ENCODE results near the gene RBM18.

The RBM18 gene, protein sequence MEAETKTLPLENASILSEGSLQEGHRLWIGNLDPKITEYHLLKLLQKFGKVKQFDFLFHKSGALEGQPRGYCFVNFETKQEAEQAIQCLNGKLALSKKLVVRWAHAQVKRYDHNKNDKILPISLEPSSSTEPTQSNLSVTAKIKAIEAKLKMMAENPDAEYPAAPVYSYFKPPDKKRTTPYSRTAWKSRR

DNA sequence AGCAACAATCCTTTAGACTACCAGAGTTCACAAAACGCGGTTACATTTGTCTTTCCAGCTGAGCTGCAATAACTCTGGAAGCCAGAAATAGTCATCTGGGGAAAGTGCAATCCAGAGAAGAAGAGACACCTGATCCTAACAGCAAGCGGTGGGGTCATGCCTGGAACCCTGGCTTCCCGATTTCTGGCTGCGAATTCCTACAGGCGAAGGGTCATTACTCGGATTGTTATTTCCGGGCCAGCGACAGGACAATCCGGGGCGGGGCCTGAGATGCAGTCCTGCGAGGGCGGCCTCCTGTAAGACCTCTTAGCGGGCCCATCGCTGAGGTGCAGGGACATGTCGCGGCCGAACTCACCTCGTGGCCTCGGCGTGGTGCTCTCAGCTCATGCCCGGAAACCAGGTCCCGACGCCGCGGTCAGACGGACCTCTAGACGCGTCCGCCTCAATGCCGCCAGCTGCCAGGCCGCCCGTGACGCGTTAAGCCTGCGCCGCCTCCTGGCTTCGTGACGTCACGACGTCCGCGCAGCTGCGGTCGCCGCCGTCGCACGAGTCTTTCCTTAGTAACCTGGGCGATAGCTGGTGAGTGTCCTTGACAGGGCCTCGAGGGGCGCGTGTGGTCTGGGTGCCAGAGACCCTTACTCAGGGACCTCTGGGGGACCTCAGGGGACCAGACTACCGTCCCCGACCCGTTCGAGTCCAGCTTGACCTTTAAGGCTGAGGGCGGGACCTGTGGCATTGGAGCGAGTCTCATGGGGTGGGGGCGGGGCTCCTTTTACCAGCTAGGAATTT lies at the start of gene RBM18, which contains the start of gene MRRF:
Gene RBM18 (minus strand): TSS at position 481 of the 789 bp plus-strand sequence. CDS start 3,348 bp downstream, outside the sequence.
Gene MRRF (plus strand): TSS at position 523 of the 789 bp plus-strand sequence. CDS start 6,010 bp downstream, outside the sequence.
- DNase-seq = peak; percentile 34

DNA sequence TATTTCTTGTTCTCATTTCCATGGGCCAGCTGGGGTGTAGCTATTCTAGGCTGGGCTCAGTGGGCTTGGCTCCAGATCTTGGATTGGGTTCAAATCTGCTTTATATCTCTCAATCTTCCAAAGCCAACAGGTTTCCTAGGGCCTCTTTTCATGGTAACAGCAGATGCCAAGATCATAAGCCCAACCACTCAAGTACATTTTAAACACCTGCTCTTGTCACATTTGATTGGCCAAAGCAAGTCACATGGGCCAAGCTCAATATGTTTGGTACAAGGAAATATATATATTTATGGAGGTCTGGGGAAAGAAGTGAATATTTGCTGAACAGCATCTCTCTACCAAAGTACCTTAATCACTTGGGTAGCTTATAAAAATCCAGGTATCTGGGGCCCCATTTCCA lies 49.5 kb upstream of the RBM18 start:
- no peak for DNase-seq

DNA sequence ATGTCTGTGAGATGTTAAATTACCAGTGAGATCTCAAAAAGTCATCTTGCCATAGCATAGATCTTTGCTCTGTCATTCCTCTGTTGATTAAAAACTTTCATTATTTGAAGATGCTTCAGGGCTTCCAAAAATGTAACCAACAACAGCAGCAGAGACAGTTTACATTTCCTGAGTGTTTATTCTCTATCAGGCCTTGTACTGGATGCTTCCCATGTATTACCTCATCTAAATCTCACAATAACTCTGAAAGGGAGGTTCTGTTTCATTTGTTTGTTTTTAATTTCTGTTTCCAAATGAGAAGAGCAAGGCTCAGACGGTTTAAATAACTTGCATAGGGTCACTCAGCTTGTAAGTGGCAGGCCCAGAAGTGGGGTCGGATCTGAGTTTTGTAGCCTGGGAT lies 45.2 kb upstream of the RBM18 start:
- DNase-seq = no peak

GRCh38 chr9:122307925-122308324 lies 43.3 kb upstream of the RBM18 start:
- no peak for DNase-seq

DNA sequence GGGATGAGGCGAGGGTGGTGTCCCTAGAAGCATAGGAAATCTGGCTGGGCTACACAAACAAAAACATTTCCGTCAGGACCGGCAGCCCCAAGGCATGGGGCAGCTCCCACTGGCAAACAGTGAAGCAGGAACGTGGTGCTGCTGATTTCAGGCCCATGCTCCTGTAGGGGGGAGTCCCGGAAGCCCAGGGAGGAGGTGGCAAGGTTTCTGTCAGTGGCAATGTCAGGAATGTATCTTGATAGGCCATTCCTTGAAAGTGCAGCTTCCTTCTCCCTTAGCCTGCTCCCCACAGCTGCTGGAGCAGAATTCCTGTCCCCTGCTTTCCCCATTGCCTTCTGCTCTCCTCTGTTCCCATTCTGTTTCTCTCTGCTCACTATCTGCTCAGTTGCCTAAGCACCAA lies 42.4 kb upstream of the RBM18 start:
- DNase-seq = no peak

GRCh38 chr9:122302237-122303093 lies 37.8 kb upstream of the RBM18 start:
- no peak for DNase-seq

DNA sequence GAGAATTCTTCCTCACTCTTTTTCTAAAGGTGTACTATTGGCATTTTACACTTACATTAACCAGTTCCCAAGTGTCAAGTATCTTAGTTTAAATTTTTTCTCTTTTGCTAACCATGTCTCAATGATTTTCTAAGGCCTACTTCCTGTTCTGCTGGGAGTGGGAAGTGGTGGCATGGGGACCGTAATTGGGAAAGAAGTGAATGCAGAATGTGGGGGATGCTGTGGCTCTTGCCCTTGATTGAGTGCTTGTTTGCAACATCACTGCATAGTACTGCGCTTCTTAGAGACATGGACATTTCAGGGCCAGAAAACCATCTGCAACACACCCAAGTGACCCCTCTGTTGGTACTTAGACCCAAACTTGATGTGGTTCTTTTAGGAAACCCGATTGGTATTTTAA lies 32.9 kb upstream of the RBM18 start:
- DNase-seq = no peak

DNA sequence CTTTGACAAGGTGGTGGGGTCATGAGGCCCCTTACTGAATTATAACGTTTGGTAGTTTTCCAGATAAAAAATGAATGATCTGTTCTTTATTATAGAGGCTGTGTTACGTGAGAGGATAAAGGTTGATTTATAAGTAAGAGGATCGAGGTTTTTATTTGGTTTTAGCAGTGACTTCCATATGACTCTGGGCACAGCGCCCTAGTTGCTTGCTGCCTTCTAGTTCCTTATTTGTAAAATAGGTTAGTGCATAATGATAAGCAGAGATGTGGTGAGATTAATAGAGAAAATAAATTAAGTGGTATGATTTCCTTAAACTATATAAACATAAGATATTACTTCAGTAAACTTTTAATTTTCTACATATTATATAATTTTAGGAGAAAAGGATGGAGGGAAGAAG lies 29.9 kb upstream of the RBM18 start:
- no peak for DNase-seq

- no peak for DNase-seq
Measured at GRCh38 chr9:122291458-122291857, 26.8 kb upstream of the RBM18 start.

DNA sequence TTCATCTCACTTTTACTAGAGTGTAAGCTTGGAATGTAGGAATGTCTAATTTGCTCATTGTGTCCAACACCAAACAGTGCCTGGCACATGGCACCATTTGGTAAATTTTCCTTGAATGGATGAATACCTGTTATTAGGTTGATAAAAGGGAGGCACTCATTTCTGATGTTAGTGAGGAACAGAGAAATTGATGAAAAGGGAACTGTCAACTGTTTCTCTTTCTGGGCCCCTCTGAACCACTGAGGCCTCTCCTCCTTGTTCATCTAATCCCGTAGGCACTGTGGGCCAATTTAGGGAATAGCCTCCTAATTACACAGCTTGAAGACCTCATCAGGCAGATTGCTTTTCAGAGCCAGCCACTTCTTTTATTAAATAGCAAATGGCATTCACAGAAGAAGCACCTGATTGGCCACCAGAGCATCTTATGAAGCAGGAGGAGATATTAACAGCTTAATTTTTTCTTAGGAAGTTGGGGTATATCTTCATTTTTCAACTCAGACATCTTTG lies 22.6 kb upstream of the RBM18 start:
- DNase-seq = no peak

GRCh38 chr9:122286764-122287163 lies 22.1 kb upstream of the RBM18 start:
- no peak for DNase-seq

DNA sequence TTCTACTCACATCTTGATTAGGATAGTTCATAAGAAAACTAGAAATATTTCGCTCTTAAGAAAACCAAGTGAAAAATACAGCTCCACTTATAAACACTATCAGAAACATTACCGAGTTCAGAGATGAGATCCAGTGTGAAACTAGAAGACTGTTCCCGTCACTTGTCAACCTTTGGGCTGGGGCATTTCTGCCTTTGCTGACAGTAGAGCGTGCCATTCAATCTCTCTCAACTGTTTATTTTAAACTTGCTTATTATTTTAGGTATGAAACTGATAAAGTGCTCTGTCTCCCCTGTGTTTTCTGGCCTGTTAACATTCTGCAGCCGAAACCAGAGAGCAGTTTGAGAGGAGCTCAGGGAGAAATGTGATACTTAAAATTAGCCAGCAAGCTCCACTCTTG lies 16.7 kb upstream of the RBM18 start:
- no peak for DNase-seq

DNA sequence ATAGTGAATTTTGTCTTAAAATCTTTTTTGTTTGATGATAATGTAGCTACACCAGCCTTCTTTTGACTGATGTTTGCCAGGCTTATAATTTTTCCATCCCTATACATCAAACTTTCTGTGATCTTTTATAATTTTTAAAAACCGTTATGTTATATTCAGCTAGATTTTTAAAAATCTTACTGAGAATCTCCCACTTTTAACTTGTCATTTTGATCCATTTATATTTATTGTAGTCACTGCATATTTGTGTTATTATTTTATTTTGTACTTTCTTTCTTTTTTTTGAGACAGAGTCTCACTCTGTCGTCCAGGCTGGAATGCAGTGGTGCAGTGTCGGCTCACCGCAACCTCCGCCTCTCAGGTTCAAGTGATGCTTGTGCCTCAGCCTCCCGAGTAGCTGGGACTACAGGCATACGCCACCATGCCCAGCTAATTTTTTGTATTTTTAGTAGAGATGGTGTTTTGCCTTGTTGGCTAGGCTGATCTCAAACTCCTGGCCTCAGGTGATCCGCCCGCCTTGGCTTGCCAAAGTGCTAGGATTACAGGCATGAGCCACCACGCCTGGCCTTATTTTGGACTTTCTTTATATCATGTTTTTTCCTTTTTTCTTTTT lies 12.8 kb upstream of the RBM18 start:
- DNase-seq = no peak

GRCh38 chr9:122276096-122276495 lies 11.5 kb upstream of the RBM18 start:
- DNase-seq = no peak

- DNase-seq = no peak
Measured at GRCh38 chr9:122274055-122274454, 9.4 kb upstream of the RBM18 start.

DNA sequence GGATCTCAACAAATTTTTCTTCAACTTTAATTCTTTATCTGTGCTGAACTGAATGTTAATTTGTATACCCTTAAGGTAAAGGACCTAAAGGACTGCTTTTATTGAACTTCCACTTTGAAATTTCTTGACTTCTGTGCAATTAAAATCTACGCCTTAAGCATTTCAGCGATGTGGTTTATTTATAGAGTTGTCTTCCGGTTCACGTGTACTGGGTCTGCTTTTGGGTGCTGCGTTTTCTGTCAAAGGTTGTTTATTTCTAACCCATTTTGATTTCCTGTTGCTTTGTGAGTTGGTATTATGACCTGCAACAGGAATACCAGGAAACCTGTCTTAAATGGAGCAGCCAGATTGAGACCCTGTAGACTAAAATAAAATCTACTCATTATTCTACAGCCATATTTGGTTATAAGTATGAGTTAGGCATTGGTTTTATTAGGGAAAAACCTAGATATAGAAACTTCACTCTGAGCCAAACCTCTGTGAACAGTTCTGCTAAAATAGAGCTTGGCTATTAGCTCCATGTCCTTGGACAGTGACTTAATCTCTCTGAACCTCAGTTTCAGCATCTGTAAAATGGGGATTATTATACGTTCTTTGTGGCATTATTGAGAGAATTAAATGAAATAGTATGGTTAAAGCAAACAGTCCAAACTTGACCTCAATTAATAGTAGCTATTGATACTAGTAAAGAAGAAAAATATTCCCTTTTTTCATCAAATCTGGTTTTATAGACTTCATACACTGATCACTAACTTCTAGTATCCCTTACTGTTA lies 3.6 kb upstream of the RBM18 start:
- no peak for DNase-seq

- DNase-seq = no peak
Measured at GRCh38 chr9:122265149-122265915, 692 bp upstream of the RBM18 start.

DNA sequence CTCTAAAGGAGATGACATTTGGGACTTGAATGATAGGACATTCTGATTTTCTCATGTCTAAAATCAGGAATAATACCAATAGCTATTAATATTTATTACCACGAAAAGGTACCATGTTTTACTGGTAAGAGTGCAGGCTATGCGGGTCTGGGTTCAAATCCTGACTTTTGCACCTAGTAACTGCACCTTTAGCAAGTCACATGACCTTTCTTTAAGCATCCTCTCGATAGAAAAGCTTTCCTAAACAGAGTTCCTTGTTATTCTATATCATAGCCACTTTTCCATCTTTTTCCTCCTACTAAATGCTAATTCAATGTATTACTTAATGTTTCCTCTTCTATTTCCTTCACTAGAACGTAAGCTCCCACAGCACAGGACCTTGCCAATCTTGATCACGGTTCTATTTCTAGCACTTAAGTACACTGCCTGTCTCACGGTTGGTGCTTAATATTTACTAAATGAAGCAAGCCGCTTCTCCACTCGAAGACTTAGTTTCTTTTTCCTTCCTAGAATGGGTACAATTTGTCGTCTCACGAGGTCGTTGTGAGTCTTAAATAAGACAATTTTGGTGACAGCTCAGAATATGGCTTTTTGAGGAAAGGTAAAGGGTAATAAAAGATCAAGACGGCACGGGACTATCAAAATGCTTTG lies 816 bp downstream of the RBM18 start:
- no peak for DNase-seq

GRCh38 chr9:122262073-122262472 lies 2.6 kb downstream of the RBM18 start:
- no peak for DNase-seq

DNA sequence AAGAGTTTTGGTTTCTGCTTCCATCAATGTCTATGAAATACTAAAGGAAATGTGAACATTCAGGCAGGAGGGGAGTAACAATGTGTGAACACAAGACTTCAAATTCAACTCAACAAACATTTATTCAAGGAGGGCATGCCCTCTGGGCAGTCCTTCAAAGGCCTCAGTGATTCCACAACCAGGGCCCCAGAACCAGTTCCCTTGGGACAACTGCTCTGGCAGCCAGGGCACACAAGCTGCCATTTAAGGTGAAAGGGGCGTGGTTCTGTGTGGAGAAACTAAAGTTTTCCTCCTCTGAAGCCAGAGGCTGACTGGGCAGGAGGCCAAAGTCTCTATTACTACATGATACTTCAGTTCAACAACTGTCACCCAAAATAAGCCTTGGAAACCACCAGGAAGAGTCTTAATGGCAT lies 3.2 kb downstream of the RBM18 start:
- DNase-seq = no peak
